OCI-LY7 (cell line): ENCODE measurements around the gene SNX15.

Experiments used
- EZH2phosphoT487 ChIP-seq: fragments of 200-600 bp; sonication (generic); IDR thresholded peaks from 2 replicates; pipeline ENCODE4 v1.6.1; 2018; ENCODE audit warnings: low read depth, borderline replicate concordance, mild to moderate bottlenecking, mixed run types, antibody characterized with exemption, low read length, moderate library complexity, mixed read lengths
- TF ChIP-seq, protein P1 (sequence below): fragments of 200-600 bp; sonication (generic); conservative IDR thresholded peaks from 2 replicates; pipeline ENCODE4 v1.5.1; 2014; ENCODE audit warnings: mild to moderate bottlenecking, antibody characterized with exemption, low read length, moderate library complexity, mixed read lengths

DNA sequence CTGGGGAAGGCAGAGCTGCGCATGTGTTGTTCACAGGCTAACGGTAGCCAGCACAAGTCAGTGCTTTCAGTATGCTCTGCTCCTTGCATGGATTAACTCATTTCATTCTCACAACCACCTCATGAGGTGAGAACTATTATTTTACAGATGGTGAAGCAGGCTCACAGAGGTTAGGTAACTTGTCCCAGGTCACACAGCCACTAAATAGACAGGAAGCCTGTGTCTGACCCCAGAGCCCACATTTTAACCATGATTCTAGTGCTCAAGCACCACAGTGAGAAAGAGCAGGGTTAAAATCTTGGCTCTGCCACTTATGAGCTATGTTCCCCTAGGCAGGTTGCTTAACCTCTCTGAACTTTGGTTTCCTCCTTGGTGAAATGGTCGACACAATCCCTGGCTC is 6.2 kb upstream of the SNX15 start:
- TF ChIP-seq, protein P1, sequence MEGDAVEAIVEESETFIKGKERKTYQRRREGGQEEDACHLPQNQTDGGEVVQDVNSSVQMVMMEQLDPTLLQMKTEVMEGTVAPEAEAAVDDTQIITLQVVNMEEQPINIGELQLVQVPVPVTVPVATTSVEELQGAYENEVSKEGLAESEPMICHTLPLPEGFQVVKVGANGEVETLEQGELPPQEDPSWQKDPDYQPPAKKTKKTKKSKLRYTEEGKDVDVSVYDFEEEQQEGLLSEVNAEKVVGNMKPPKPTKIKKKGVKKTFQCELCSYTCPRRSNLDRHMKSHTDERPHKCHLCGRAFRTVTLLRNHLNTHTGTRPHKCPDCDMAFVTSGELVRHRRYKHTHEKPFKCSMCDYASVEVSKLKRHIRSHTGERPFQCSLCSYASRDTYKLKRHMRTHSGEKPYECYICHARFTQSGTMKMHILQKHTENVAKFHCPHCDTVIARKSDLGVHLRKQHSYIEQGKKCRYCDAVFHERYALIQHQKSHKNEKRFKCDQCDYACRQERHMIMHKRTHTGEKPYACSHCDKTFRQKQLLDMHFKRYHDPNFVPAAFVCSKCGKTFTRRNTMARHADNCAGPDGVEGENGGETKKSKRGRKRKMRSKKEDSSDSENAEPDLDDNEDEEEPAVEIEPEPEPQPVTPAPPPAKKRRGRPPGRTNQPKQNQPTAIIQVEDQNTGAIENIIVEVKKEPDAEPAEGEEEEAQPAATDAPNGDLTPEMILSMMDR = no peak
- TF ChIP-seq EZH2phosphoT487 = no peak
